HUES64 (cell line): ENCODE measurements around the gene SAA2. TPM values are rescaled to one million over a fixed set of nuclear protein-coding genes. Genes with fewer than 3 reads are reported as not detected.
"Not testable (repeated sequence)": the region's sequence is repeated elsewhere in the genome, so short reads cannot be mapped to it uniquely, and the experiment has no call there.

Experiments used
- H3K27ac ChIP-seq: 2 replicates; pipeline ENCODE4 v1.7.0; 2013; ENCODE audit warnings: low read depth, low read length, inconsistent platforms
- H3K27me3 ChIP-seq: 2 replicates; pipeline ENCODE4 v1.6.1; 2013; ENCODE audit warnings: mild to moderate bottlenecking, low read length; ENCODE audit not compliant: insufficient read depth
- H3K36me3 ChIP-seq: 2 replicates; pipeline ENCODE4 v1.6.1; 2013; ENCODE audit warnings: mild to moderate bottlenecking, low read length; ENCODE audit not compliant: insufficient read depth
- H3K4me1 ChIP-seq: 2 replicates; pipeline ENCODE4 v1.6.1; 2013; ENCODE audit warnings: mild to moderate bottlenecking, low read length, moderate library complexity; ENCODE audit not compliant: insufficient read depth
- H3K4me3 ChIP-seq: 2 replicates; pipeline ENCODE4 v1.5.1; 2013; ENCODE audit warnings: mild to moderate bottlenecking, low read length, moderate library complexity
- H3K9ac ChIP-seq: 2 replicates; pipeline ENCODE4 v1.6.1; 2013; ENCODE audit warnings: mild to moderate bottlenecking, low read depth, low read length
- H3K9me3 ChIP-seq: 2 replicates; pipeline ENCODE4 v1.6.1; 2013; ENCODE audit warnings: low read depth, low read length; ENCODE audit not compliant: insufficient read depth
- whole genome bisulfite sequencing: fragments of 150-250, 120-280 bp; methylation state at CpG from one replicate; pipeline ENCODE4 v1.1.7; 2013; ENCODE audit warnings: missing lambda C conversion rate; 5-methylcytosine and 5-hydroxymethylcytosine counted together
- polyA plus RNA-seq, 2 experiments: library from polyadenylated mRNA; stranded (reverse); fragments of 50-300 nt; gene quantifications; one replicate each; pipeline ENCODE4 v1.2.3, GENCODE V29; 2013

SAA2 gene
- not detected for polyA plus RNA-seq (2013, experiment 1 of 2)
- polyA plus RNA-seq (2013, experiment 2 of 2), result not detected

GRCh38 chr11:18248561-18248960, at the start of gene SAA2:
SAA2 (minus strand) TSS chr11:18248668; CDS start chr11:18248011, 657 bp downstream.
- no peaks in the 10 kb centered on the region for H3K27me3 ChIP-seq
- H3K4me1 ChIP-seq, result no peaks in the 10 kb centered on the region
- H3K36me3 ChIP-seq, result no peaks in the 10 kb centered on the region
- H3K27ac ChIP-seq, result no peak within 1 kb of the TSS
- no peak within 1 kb of the TSS for H3K4me3 ChIP-seq
- WGBS, result 93% methylated on average over 5 of the region's 5 CpGs
- H3K9me3 ChIP-seq, result no peaks in the 10 kb centered on the region
- no peak within 1 kb of the TSS for H3K9ac ChIP-seq

- peaks cover 99% of the 10 kb centered on the region for H3K36me3 ChIP-seq
- WGBS, result 95% methylated on average over 2 of the region's 2 CpGs
Measured at GRCh38 chr11:18295316-18295715, 46.8 kb upstream of the SAA2 start.

GRCh38 chr11:18294862-18295261, 46.4 kb upstream of the SAA2 start:
- Histone ChIP-seq H3K27ac (no peak overlapping the region), H3K9me3 (no peaks in the 10 kb centered on the region), H3K4me1 (no peaks in the 10 kb centered on the region), H3K4me3 (no peak overlapping the region), H3K27me3 (no peaks in the 10 kb centered on the region), H3K36me3 (peaks cover 99% of the 10 kb centered on the region), H3K9ac (no peak overlapping the region)
- 97% methylated on average over 5 of the region's 5 CpGs for WGBS

More at GRCh38 chr11:18295316-18295715, 46.8 kb upstream of the SAA2 start:
- no peaks in the 10 kb centered on the region for H3K4me1 ChIP-seq
- H3K4me3 ChIP-seq, result no peak overlapping the region
- H3K9ac ChIP-seq, result no peak overlapping the region
- no peaks in the 10 kb centered on the region for H3K9me3 ChIP-seq
- H3K27me3 ChIP-seq, result no peaks in the 10 kb centered on the region
- H3K27ac ChIP-seq, result no peak overlapping the region

- H3K4me3 ChIP-seq, result no peak overlapping the region
- H3K9me3 ChIP-seq, result no peaks in the 10 kb centered on the region
- peaks cover 100% of the 10 kb centered on the region for H3K36me3 ChIP-seq
- H3K4me1 ChIP-seq, result no peaks in the 10 kb centered on the region
- 93% methylated on average over 4 of the region's 4 CpGs for WGBS
- no peaks in the 10 kb centered on the region for H3K27me3 ChIP-seq
- H3K27ac ChIP-seq, result no peak overlapping the region
- H3K9ac ChIP-seq, result no peak overlapping the region
Measured at GRCh38 chr11:18288911-18289310, 40.4 kb upstream of the SAA2 start.

DNA sequence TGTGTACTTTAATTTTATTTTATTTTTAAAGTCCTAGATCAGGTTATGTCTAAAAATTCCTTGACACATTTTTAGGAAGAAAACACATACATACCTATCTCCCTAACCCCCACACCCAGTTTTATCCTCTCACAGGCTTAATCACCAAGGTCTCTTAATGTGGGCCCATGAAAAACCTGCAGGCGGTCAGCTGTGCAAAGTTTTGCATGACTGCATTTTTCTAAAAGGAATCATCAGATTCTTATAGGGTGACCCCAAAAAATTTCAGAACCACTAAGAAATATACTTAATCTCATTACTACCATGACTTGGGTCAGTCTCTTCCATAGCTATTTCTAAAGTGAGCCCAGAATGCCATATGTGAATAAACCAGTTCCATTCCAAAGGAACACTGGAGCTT, 37.4 kb upstream of the SAA2 start:
- 96% methylated on average over 1 of the region's 1 CpG for WGBS
- Histone ChIP-seq H3K4me3 (no peak overlapping the region), H3K27ac (no peak overlapping the region), H3K9me3 (no peaks in the 10 kb centered on the region), H3K9ac (no peak overlapping the region), H3K4me1 (no peaks in the 10 kb centered on the region), H3K36me3 (peaks cover 99% of the 10 kb centered on the region), H3K27me3 (no peaks in the 10 kb centered on the region)

- Histone ChIP-seq H3K27ac (no peak overlapping the region), H3K9ac (no peak overlapping the region), H3K4me1 (no peaks in the 10 kb centered on the region), H3K27me3 (no peaks in the 10 kb centered on the region), H3K4me3 (no peak overlapping the region), H3K36me3 (peaks cover 92% of the 10 kb centered on the region), H3K9me3 (no peaks in the 10 kb centered on the region)
- 93% methylated on average over 1 of the region's 2 CpGs for WGBS
Measured at GRCh38 chr11:18282626-18283025, 34.2 kb upstream of the SAA2 start.

DNA sequence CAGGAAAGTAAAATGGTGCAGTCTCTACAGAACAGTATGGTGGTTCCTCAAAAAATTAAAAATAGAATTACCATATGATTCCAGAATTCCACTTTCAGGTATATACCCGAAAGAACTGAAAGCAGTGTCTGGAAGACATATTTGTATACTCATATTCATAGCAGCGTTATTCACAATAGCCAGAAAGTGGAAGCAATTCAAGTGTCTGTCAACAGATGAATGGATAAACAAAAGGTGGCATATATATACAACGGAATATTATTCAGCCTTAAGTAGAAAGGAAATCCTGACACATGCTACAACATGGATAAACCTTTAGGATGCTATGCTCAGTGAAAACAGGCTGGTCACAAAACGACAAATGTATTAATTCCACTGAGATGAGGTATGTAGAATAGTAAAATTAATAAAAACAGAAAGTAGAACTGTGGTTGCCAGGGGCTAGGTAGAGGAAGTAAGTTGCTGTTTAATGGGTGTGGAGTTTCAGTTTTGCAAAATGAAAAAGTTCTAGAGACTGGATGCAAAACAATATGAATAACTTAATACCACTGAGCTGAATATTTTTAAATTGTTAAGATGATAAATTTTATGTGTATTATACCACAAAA, 32.1 kb upstream of the SAA2 start:
- H3K9me3 ChIP-seq, result no peaks in the 10 kb centered on the region
- H3K36me3 ChIP-seq, result peaks cover 71% of the 10 kb centered on the region
- H3K4me3 ChIP-seq, result no peak overlapping the region
- WGBS, result 97% methylated on average over 4 of the region's 4 CpGs
- H3K27ac ChIP-seq, result no peak overlapping the region
- no peak overlapping the region for H3K9ac ChIP-seq
- no peaks in the 10 kb centered on the region for H3K4me1 ChIP-seq
- H3K27me3 ChIP-seq, result no peaks in the 10 kb centered on the region

- Histone ChIP-seq H3K9me3 (no peaks in the 10 kb centered on the region), H3K36me3 (peaks cover 44% of the 10 kb centered on the region), H3K27ac (no peak overlapping the region), H3K27me3 (no peaks in the 10 kb centered on the region), H3K4me3 (no peak overlapping the region), H3K9ac (no peak overlapping the region), H3K4me1 (no peaks in the 10 kb centered on the region)
- 99% methylated on average over 3 of the region's 5 CpGs for WGBS
Measured at GRCh38 chr11:18277565-18278271, 29.2 kb upstream of the SAA2 start.

GRCh38 chr11:18271206-18271605, 22.7 kb upstream of the SAA2 start:
- no peaks in the 10 kb centered on the region for H3K27me3 ChIP-seq
- 83% methylated on average over 4 of the region's 4 CpGs for WGBS
- H3K36me3 ChIP-seq, result no peaks in the 10 kb centered on the region
- no peak overlapping the region for H3K27ac ChIP-seq
- H3K4me1 ChIP-seq, result no peaks in the 10 kb centered on the region
- H3K9ac ChIP-seq, result no peak overlapping the region
- no peak overlapping the region for H3K4me3 ChIP-seq
- H3K9me3 ChIP-seq, result no peaks in the 10 kb centered on the region

- Histone ChIP-seq H3K27me3 (no peaks in the 10 kb centered on the region), H3K36me3 (no peaks in the 10 kb centered on the region), H3K4me1 (no peaks in the 10 kb centered on the region), H3K9ac (no peak overlapping the region), H3K27ac (no peak overlapping the region), H3K4me3 (no peak overlapping the region), H3K9me3 (no peaks in the 10 kb centered on the region)
- 78% methylated on average over 4 of the region's 4 CpGs for WGBS
Measured at GRCh38 chr11:18270102-18270501, 21.6 kb upstream of the SAA2 start.

GRCh38 chr11:18269252-18269651, 20.8 kb upstream of the SAA2 start:
- WGBS, result no CpG with 5 or more reads among the region's 5 CpGs
- H3K4me1 ChIP-seq, H3K27me3 ChIP-seq, H3K9ac ChIP-seq, H3K9me3 ChIP-seq, H3K27ac ChIP-seq, H3K36me3 ChIP-seq, H3K4me3 ChIP-seq: not testable (repeated sequence)
